NCI-H1092 (cell line): ENCODE data around the gene LSP1.
"Not testable (repeated sequence)": the region's sequence is repeated elsewhere in the genome, so short reads cannot be mapped to it uniquely, and the experiment has no call there.

ENCODE experiments used
- DNase-seq: peaks from one replicate; lab custom pipeline; 2025; lab: John Stamatoyannopoulos, UW

The LSP1 gene

DNA sequence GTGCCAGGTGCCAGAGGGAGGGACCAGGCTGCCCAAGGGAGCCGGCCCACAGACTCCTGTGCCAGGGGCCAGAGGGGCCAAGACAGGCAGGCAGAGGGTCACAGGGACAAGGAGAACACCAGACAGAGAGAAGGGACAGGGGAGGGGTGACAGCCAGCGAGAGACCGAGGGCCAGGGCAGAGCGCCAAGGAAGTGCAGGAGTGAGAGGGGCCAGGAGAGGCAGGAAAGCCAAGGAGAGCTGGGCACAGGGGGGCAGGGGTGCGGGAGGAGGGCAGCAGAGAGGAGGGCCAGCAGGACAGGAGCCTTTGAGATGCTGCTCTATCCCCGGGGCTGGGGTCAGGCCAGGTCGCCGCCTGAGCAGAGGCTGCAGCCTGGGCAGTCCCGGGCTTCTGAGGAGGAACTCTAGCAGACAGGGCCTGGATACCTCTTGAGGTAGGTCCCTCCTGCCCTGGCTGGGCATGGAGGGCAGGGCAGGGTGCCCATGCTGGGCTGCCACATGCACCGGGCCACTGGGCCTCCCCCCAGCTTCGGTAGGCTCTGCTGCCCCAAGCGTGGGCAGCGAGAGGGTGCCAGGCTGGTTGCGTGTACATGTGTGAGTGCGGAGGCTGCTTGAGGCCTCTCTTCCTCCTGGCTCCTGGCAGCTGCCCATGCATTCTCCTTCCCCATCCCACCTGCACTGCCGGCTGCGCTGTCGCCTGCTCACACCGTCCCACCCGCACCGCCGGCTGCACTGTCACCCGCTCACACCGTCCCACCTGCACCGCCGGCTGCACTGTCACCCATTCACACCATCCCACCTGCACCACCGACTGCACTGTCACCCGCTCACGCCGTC lies 12.2 kb downstream of the LSP1 start:
- DNase-seq: peak; percentile 23

- no peak for DNase-seq
These were observed 13.3 kb downstream of the LSP1 start for GRCh38 chr11:1866226-1866625.

GRCh38 chr11:1866776-1867175 lies 13.9 kb downstream of the LSP1 start:
- no peak for DNase-seq

DNA sequence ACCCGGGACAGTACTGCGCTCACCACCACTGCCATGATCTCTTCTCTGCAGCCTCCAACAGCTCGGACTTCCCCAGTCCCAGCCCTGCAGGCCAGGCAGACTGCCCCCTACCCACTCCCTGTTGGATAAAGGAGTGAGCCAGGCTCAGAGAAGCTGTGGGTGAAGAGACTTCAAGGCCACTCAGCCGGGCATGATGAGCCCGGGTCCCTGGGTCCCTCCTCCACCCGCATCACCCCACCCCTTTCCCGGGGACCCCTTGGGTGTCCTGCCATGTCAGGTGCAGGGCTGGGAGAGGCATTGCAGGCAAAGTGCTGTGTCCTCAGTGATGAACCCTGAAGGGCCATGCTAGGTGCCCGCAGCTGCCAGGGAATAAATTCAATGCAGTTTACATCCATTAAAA lies 14.5 kb downstream of the LSP1 start:
- no peak for DNase-seq

GRCh38 chr11:1868056-1868635 lies 15.3 kb downstream of the LSP1 start:
- DNase-seq: no peak

DNA sequence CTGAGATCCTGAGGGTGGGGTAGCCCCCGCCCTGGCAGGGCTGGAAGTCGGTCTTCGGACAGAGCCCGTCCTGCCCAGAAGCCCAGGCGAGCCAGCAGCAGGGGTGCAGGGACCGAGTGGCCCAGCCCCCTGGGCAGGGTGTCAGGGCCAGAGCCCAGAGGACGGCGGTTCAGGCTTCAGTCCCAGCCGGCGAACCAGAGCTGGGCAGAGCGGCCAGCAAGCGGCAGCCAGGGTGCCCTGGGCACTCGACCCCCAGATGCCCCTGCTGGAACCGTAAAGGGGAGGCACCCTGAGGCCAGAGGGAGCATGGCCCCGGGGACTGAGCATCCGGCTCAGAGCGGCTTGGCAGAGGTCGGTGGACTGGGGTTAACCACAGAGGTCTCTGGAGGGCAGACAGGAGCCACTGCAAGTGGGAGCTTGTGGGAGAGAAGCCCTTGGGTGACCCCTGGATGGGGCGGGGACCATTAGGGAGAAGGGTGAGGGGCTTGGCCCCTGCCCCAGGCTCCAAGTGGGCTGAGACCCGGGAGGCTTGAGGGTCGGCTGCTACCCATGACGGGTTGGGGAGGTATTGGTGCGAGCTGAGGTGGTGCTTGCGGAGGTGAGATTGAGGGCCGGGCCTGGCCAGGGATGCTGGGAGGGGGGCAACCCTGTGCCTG lies 15.9 kb downstream of the LSP1 start:
- DNase-seq: no peak

GRCh38 chr11:1869427-1870325 lies 16.8 kb downstream of the LSP1 start:
- no peak for DNase-seq

DNA sequence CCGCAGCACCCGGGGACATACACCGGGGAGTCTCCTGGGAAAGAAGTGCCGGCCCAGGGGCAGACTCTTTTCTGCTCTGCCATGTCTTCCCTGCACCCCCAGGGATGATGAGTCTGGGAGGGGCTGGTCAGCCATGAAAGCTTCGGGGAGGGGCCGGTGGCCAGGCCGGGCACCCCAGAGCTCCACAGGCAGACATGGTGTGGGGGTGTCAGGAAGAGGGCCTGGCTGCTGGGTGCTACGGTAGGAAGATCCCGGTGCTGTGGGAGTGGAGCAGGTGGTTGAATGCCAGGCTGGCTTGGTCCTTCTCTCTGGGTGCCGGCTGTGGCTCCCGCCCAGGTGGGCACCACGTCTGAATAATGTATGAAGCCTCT lies 17.4 kb downstream of the LSP1 start:
- DNase-seq: no peak

- no peak for DNase-seq
These were observed 18.0 kb downstream of the LSP1 start for GRCh38 chr11:1870721-1871466.

GRCh38 chr11:1871531-1871930 lies 18.6 kb downstream of the LSP1 start:
- DNase-seq: no peak

GRCh38 chr11:1872267-1872985 lies 19.5 kb downstream of the LSP1 start:
- DNase-seq: no peak

GRCh38 chr11:1873048-1873812 lies 20.3 kb downstream of the LSP1 start:
- no peak for DNase-seq

DNA sequence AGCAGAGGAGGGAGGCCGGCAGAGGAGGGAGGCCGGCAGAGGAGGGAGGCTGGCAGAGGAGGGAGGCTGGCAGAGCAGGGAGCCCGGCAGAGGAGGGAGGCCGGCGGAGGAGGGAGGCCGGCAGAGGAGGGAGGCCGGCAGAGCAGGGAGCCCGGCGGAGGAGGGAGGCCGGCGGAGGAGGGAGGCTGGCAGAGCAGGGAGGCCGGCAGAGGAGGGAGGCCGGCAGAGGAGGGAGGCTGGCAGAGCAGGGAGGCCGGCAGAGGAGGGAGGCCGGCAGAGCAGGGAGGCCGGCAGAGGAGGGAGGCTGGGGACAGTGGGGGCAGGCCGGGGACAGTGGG lies 20.9 kb downstream of the LSP1 start:
- not testable (repeated sequence) for DNase-seq

DNA sequence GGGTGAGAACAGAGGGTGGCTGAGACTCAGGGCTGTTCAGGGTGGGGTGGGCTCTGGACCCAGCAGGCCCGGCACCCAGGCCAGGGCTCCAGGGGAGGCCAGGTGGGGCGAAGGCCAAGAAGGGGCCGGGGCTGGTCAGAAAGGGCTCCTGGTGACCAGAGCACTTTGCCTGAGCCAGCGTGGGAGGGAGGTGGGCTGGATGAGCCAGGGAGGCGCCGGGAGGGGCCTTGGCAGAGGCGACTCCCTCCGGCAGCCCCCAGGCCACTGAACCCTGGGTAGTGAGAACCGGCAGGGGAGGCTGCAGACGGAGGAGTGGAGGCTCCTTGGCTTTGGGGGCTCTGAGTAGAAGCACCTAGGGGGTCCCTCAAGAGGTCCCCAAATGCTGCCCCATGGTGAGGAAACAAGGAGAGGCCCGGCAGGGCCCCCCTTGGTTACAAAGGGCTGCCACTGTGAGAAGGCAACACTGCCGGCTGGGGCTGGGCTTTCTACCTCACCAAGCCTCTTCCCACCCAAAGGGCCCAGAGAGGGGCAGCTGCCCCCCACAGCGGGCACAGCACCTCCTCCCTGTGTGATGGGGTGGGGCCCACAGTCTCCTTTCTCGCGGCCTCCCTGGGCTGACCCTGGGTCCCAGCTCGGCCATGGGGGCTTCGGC lies 21.7 kb downstream of the LSP1 start:
- not testable (repeated sequence) for DNase-seq

DNA sequence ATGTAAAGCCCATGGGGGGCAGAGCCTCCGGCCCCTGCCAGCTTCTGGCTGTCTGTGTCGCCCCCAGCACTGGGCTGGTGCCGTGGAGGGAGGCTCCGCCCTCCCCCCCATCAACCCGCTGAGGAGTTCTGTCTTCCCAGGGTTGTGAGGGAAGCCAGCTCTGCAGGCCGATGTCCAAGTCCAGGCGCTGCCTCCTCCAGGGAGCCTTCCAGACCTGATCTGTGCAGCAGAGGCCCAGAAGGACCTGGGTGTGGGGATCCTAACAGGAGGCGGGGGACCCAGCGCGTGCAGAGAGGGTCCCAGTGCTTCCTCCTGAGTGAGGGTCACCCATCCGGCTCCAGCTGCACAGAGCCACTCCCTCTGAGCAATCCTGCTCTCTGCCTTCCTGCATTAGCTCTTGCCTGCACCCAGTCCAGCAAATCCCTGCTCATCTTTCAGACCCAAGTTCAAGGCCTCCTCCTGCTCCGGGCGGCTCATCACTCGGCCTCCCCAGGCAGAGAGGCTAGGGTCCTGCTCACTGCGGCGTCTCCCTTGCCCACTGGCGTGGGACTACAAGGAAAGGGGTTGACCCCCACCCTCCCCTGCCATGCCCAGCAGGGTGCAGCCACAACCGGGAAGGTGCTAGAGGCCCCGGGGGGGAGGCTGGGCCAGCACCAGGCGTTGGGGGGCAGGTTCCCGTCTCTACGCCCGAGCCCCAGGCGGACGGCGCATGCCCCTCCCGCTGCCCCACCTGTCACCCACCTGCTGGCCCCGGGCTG lies 22.4 kb downstream of the LSP1 start:
- peak; percentile 17 for DNase-seq

DNA sequence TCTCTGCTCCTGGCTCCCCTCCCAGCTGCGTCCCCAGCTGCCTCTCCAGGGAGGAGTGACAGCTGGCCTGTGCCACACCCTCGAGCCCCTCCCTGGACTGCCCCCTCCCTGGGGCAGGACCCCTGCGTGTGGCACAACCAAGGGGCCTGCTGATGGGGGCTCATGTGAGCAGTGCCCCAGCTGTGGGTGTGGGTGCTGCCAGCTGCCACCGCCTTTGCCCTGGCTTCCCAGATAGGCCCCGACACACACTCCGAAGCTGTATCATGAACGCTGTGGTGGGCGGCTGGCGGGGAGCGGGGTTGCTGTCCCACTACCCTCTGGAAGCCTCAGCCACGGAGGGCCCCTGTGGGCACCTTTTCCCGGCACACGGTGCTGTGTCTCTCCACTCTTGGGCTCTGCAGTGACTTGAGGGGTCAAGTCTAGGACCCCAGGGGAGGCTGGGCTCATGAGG lies 23.0 kb downstream of the LSP1 start:
- DNase-seq: not testable (repeated sequence)

DNA sequence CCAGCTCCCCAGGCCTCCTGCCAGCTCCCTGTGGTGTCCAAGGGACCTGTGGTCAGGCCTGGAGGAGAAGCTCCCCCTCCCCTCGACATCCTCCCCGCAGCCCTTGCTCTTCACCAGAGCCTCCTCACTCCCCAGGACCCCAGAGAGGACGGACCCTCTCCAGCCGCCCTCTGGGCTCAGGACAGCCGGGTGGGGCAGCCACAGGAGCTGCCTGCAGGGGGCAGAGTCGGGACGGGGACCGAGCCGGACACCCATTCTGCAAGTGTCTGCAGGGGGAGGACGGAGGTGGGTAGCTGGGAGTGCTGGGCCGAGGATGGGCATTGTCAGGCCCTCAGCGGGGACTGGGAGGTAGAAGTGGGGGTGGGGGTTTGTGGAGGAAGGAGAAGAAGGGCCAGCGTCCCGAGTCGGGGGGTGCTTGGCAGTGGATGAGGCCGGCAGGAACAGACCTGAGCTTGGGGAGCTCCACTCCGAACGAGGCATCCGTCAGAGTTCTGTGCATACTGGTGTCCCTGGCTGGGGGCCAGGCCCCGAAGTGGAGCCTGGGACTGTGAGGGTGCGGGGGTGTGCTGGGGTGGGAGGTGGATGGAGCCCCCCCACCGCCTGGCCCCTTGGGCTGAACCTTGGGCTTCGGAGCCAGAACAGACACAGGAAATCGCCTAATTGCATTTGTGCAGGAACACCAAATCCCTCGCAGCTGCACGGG lies 23.6 kb downstream of the LSP1 start:
- no peak for DNase-seq
